GM19467 (cell line): ENCODE measurements around the gene EMCN.
"Not testable (repeated sequence)": the region's sequence is repeated elsewhere in the genome, so short reads cannot be mapped to it uniquely, and the experiment has no call there.

ENCODE experiments used
- ATAC-seq: cut with Tn5 transposase; IDR thresholded peaks from one replicate; pipeline ENCODE4 v1.9.1; 2021; ENCODE audit warnings: mild to moderate bottlenecking, moderate library complexity; ENCODE audit not compliant: unreplicated experiment

The EMCN gene

GRCh38 chr4:100517864-100518341 is at the start of gene EMCN:
Gene EMCN (minus strand): TSS chr4:100518022. CDS start chr4:100517914, 108 bp downstream.
- no peak for ATAC-seq

DNA sequence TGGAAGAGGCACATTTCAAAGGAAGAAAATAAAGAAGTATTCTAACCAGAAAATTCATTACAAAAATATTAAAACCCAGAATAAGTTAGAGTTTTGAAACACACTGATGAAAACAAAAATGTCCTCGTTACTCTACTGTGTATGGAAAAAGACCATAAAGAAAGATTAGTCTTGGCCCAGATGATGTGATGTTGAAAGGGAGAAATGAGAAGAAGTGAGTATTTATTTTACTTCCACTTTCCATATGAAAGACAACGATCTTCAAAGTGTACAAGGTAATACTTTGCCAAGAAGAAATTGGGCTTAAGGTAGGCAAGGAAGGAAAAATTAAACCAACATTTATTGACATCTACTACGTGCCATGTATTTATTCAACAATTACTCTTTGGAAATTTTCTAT is 48.6 kb upstream of the EMCN start:
- no peak for ATAC-seq

GRCh38 chr4:100557306-100557705 is 39.5 kb upstream of the EMCN start:
- no peak for ATAC-seq

DNA sequence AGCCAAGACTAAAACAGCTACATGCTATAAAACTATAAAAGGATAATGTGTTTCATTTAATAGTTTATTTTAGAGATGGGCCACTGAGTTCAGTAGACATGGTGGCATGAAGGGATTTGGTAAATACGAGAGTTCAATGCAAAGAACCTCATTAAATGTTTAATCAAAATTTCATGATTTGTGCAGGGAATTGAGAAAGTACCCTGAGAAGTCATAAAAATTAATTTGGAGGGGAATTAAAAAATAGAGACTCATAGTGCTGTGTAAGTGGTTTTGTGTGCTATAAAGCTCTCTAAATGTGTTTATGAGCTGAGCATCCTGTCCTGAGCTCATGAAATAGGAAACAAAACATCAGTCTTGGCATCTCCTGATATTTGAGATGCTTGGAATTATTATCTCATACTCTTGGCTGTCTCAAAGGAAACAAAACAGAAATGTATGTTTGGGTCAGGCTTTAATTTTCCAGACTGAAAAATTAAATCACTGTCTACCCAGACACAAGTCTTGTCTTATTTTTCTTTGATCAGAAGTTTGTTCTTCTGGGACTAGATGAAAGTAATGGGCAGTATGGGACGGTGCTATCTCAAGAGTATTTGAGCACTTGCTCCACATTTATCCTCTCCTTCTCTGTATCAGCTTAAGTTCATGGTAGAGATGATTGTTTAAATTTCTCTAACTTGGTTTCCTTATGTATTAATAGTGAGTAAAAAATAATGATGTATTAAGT is 38.0 kb upstream of the EMCN start:
- no peak for ATAC-seq

- no peak for ATAC-seq
These were observed 30.4 kb upstream of the EMCN start for GRCh38 chr4:100548200-100548560.

- no peak for ATAC-seq
These were observed 29.8 kb upstream of the EMCN start for GRCh38 chr4:100547541-100548199.

GRCh38 chr4:100545427-100545826 is 27.6 kb upstream of the EMCN start:
- ATAC-seq = no peak

DNA sequence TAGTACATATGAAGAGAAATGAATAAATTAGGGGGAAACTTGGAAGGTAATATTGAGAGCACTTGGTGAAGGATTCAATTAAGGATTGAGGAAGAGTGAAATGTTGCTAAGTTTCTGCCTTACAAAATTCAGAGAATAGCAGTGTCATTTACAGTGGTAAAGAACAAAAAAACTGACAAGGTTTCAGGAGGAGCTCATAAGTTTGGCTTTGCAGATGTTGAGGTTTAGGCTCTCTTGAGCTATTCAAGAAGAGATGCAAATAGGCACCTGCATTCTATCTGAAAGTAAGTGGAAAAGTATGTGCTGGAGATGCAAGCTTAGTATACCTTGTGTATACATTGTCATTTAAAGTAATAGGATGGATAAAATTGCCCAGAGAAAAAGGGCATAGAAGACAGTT is 22.3 kb upstream of the EMCN start:
- ATAC-seq = no peak

DNA sequence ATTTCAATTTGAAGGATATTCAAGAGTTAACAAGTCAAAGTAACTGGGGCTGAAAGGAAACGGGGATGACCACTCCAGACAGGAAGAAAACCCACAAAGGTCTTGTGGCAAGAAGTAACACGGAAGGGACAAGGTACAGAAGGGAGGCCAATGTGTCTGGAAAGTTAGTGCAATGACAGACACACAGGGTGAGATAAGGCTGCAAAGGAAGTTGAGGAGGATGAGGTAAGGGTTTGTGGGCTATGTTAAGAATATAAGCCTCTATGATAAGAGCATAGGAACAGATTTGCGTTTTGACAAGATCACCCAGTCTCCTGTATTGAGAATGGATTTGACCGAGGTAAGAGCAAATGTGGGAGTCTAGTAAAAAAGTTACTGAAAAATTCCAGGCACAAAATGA is 21.9 kb upstream of the EMCN start:
- no peak for ATAC-seq

DNA sequence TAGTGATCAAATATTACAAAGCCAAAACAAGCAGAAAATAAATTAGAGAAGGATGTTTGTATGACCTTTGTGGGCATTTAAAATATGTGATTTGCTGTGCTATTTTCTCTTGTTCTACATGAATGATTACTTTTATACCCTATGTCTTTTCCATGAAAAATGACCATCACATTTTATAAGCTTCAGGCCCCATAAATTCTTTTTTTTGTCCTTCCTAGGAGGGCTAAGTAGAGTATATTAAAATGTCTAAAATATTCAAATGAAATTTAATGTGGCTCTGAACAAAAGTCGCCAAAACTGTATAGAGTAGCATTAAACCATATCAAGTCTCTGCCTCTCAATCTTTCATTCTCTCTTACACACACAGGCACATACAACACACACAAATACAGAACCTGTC is 15.9 kb upstream of the EMCN start:
- no peak for ATAC-seq

DNA sequence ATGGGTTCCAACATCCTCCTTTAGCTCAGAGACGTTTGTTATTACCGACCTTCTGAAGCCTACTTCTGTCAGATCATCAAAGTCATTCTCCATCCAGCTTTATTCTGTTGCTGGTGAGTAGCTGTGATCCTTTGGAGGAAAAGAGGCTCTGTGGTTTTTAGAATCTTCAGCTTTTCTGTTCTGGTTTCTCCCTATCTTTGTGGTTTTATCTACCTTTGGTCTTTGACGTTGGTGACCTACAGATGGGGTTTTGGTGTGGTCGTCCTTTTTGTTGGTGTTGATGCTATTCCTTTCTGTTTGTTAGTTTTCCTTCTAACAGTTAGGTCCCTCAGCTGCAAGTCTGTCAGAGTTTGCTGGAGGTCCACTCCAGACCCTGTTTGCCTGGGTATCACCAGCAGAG is 12.3 kb upstream of the EMCN start:
- not testable (repeated sequence) for ATAC-seq

DNA sequence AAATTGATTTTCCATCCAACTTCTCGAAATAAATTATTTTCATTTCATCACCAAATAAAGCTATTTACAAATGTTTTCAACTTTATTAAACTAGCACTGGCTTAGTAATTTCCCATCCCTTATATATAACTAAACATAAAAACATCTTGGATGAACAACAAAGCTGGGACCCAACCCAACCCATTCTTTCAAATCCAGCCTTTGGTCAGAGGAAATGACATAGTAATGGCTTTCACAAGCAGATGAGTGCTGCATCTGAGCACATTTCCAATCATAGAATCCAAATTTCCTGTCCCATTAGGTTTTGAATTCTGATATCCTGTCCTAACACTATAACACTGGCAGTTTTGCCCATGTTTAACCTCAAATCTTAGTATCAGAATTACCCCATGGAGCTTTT is 7.9 kb upstream of the EMCN start:
- no peak for ATAC-seq

DNA sequence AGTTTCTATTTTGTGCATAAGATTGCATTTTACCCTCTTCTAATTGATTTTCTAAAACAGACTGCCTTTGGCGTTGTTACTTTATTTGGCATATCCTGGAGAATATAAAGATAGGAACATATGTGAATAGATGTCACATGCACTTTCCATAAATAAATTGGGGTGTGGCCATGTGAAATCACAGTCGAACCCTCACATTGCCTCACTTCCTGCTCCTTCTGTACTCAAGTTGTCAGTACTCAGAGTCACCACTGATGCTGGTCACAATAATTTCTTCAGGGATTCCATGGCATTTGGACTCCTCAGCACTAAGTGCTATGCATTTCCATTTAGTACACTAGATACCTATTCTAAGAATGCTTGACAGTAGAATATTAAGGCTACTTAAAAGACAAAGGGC is 1.4 kb upstream of the EMCN start:
- ATAC-seq = no peak

- no peak for ATAC-seq
These were observed 1.6 kb downstream of the EMCN start for GRCh38 chr4:100516225-100516624.

DNA sequence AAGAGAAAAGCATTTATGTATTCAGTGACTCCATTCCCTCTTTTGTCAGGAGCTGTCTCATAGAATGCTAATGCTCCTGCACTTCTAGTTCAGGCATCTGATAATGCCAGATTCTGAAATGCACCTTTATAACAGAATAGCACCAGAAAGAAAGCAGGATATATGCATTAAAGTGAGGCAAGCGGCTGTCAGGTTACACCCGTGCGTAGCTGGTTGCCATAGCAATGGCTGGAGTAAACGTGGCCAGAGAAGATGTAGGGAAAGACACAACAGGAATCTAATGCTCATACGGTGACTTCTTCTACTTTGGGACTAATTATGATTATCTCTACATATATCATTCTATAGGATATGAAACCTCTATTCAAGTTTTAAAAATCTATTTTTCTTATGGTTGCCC is 5.9 kb downstream of the EMCN start:
- ATAC-seq = no peak

DNA sequence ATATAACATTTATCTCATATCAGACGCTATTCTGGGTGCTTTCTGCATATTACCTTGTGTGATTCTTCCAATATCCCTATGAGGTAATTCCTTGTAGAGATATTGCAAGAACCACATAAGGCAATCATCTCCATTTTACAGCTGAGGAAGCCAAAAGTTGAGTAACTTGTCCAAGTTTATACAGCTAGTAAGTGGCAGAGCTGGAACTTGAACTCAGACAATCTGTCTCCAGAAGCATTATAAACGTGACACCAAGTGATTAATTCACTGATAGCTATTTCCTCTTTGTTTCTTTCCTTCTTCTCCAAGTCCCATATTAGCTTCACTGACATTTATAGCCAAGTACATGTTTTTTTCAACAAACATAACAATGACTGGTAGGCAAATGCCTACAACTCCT is 7.3 kb downstream of the EMCN start:
- no peak for ATAC-seq

DNA sequence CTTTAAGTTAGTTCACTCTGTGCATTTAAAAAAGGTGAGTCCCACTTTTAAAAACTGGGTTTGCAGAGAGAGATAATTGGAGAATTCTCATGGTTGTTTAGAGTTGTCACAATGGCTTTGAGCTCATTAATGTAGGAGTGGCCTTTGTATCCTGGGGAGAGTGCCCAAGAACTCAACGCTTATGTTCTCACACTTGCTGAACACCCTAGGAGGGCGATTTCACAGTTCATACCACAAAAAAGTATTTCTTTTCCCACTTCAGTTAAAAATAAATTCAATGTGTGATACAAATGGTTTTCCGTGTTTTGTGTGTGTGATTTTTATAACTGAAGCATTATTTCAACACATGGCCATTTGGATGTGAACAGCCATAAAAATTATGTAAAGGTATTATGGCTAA is 8.4 kb downstream of the EMCN start:
- no peak for ATAC-seq

GRCh38 chr4:100508691-100509090 is 9.1 kb downstream of the EMCN start:
- ATAC-seq = no peak

DNA sequence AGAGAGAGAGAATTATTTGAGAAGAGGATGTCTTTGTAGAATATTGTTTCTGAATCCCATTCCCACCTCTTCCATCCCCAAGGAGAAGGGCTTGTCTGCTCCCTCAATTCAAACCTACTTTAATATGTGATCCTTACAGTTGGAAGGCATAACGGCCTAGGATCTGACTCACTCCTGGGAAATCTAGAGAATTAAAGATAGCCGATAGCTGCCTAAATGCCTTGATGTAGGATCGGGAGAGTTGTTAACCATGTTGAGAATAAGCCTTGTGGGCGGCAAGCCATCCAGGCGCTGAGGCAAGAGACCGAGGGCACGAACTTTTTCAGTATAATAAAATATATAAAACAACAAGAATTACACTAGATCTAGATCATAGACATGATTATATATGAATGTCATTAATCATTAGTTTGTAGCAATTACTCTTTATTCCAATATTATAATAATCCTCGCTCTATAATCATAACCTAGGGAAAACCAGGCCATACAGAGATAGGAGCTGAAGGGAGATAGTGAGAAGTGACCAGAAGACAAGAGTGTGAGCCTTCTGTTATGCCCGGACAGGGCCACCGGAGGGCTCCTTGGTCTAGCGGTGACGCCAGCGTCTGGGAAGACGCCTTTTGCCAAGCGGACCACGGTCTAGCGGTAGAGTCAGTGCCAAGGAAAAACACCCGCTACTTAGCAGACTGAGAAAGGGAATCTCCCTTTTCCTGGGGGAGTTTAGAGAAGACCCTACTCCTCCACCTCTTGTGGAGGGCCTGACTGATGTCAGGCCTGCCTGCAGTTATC is 13.5 kb downstream of the EMCN start:
- no peak for ATAC-seq

DNA sequence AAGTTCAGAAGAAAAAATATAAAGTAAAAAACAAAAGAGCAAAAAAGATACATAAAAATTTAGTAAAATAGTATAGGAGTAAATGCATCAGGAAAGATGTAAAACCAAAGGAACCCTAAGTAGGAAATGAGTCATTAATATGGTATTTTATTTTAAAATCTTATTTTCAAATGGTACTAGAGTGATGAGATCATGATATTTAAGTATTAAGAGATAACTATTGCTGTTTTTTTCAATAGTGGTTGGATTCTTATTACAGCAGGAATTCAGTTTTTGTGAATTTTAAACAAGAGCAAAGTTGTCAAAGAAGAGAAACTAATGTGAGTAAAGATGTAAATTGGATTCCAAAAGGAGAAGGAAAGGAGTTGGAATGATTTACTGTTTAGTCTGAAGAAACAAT is 20.0 kb downstream of the EMCN start:
- ATAC-seq = no peak

GRCh38 chr4:100495074-100495473 is 22.7 kb downstream of the EMCN start:
- no peak for ATAC-seq

- ATAC-seq = no peak
These were observed 23.7 kb downstream of the EMCN start for GRCh38 chr4:100494166-100494565.
